Epithelial cell of proximal tubule (primary cell): ENCODE results near the gene HOXD4. TPM values are rescaled to one million over a fixed set of nuclear protein-coding genes. Genes with fewer than 3 reads are reported as not detected.

Experiments used
- DNase-seq: peaks from one replicate; pipeline ENCODE4 v3.0.0-alpha.2; 2011; ENCODE audit warnings: low read depth
- H3K4me3 ChIP-seq: 2 replicates; pipeline ENCODE4 v1.5.1; 2011; ENCODE audit warnings: low read depth, mild to moderate bottlenecking, low read length
- CTCF ChIP-seq: conservative IDR thresholded peaks from 2 replicates; pipeline ENCODE4 v1.5.1; 2012; ENCODE audit warnings: low read depth, mild to moderate bottlenecking, low read length
- total RNA-seq: library from RNA; depleted of rRNA; stranded (reverse); fragments of >200 nt; gene quantifications from 2 replicates; pipeline ENCODE4 v1.2.3, GENCODE V29; 2015

The HOXD4 gene
- total RNA-seq, 1 donor from 2014 or later: 28.0 TPM

GRCh38 chr2:176189681-176190641 is 38.6 kb downstream of the HOXD4 start:
- DNase-seq: no peak
- TF ChIP-seq CTCF: no peak
- H3K4me3 ChIP-seq: peak overlapping the region; percentile 69

GRCh38 chr2:176192351-176192750 is 41.0 kb downstream of the HOXD4 start:
- H3K4me3 ChIP-seq: no peak overlapping the region
- TF ChIP-seq CTCF: no peak
- no peak for DNase-seq

- H3K4me3 ChIP-seq: no peak overlapping the region
- TF ChIP-seq CTCF: no peak
- DNase-seq: peak; percentile 62
Observed at GRCh38 chr2:176193048-176193447, 41.7 kb downstream of the HOXD4 start.

- DNase-seq: no peak
- H3K4me3 ChIP-seq: no peak overlapping the region
- no peak for TF ChIP-seq CTCF
Observed at GRCh38 chr2:176199902-176200301, 48.6 kb downstream of the HOXD4 start.

- no peak for DNase-seq
- TF ChIP-seq CTCF: no peak
- H3K4me3 ChIP-seq: no peak overlapping the region
Observed at GRCh38 chr2:176200971-176201370, 49.6 kb downstream of the HOXD4 start.

GRCh38 chr2:176202491-176202890 is 51.1 kb downstream of the HOXD4 start:
- no peak for DNase-seq
- no peak for TF ChIP-seq CTCF
- no peak overlapping the region for H3K4me3 ChIP-seq

Other genes with a start within 250 kb of the HOXD4 start
- gene LNPK, start 149.3 kb upstream of the HOXD4 start, total RNA-seq: 21.0 and 22.5 TPM in 2 replicates
- gene EVX2, start 67.6 kb upstream of the HOXD4 start, total RNA-seq: not detected in 2 replicates
- gene HOXD13, start 58.8 kb upstream of the HOXD4 start, total RNA-seq: not detected in 2 replicates
- not detected in 2 replicates for gene HOXD12, start 51.8 kb upstream of the HOXD4 start, total RNA-seq
- gene HOXD11, start 44.3 kb upstream of the HOXD4 start, total RNA-seq: 17.5 and 25.1 TPM in 2 replicates
- 14.3 and 18.8 TPM in 2 replicates for gene HOXD10, start 34.8 kb upstream of the HOXD4 start, total RNA-seq
- gene HOXD9, start 28.8 kb upstream of the HOXD4 start, total RNA-seq: 9.8 and 11.5 TPM in 2 replicates
- 18.0 and 26.5 TPM in 2 replicates for gene HOXD8, start 21.8 kb upstream of the HOXD4 start, total RNA-seq
- gene HOXD3, start 5.8 kb downstream of the HOXD4 start, total RNA-seq: 8.2 and 9.4 TPM in 2 replicates
- 9.3 and 10.2 TPM in 2 replicates for gene HOXD1, start 37.1 kb downstream of the HOXD4 start, total RNA-seq
- 52.2 and 61.1 TPM in 2 replicates for gene MTX2, start 117.9 kb downstream of the HOXD4 start, total RNA-seq